Trophoblast cell (in vitro differentiated cells and primary cell): ENCODE data around the gene PITX3.
A peak's percentile ranks its signal among the peaks of the same experiment; 100 is the strongest.

Experiments used
- DNase-seq, 2 donors: peaks; one replicate each; pipeline ENCODE4 v3.0.0-alpha.2; 2016
- H2AFZ ChIP-seq: 2 replicates; pipeline ENCODE4 v1.6.1; 2013; ENCODE audit warnings: low read length, moderate library complexity, mild to moderate bottlenecking; ENCODE audit not compliant: insufficient read depth, poor library complexity
- H2AK5ac ChIP-seq: 2 replicates; pipeline ENCODE4 v1.6.1; 2013; ENCODE audit warnings: mild to moderate bottlenecking, low read length
- H2BK120ac ChIP-seq: 2 replicates; pipeline ENCODE4 v1.6.1; 2013; ENCODE audit warnings: low read length, mild to moderate bottlenecking, moderate library complexity; ENCODE audit not compliant: insufficient read depth, poor library complexity
- H2BK12ac ChIP-seq: 2 replicates; pipeline ENCODE4 v1.6.1; 2013; ENCODE audit warnings: mild to moderate bottlenecking, low read length, moderate library complexity
- H2BK5ac ChIP-seq: 2 replicates; pipeline ENCODE4 v1.6.1; 2013; ENCODE audit warnings: low read length, low read depth, moderate library complexity, mild to moderate bottlenecking; ENCODE audit not compliant: poor library complexity
- H3K14ac ChIP-seq: 2 replicates; pipeline ENCODE4 v1.6.1; 2013; ENCODE audit warnings: mild to moderate bottlenecking, low read length
- H3K18ac ChIP-seq: 2 replicates; pipeline ENCODE4 v1.6.1; 2013; ENCODE audit warnings: mild to moderate bottlenecking, low read length
- H3K23ac ChIP-seq: 2 replicates; pipeline ENCODE4 v1.6.1; 2013; ENCODE audit warnings: low read length
- H3K27ac ChIP-seq: 2 replicates; pipeline ENCODE4 v1.5.1; 2013; ENCODE audit warnings: low read depth, mild to moderate bottlenecking, inconsistent platforms, low read length, moderate library complexity
- H3K27me3 ChIP-seq: 2 replicates; pipeline ENCODE4 v1.6.1; 2013; ENCODE audit warnings: inconsistent platforms, mild to moderate bottlenecking, low read length, moderate library complexity; ENCODE audit not compliant: insufficient read depth
- H3K36me3 ChIP-seq, 2 experiments: 1 replicate in 1 of 2; 2 replicates in 1 of 2; pipeline ENCODE4 v1.6.1; 2013; ENCODE audit warnings: low read length in 2 of 2, mild to moderate bottlenecking in 2 of 2, moderate library complexity in 1 of 2; ENCODE audit not compliant: insufficient read depth in 2 of 2, control insufficient read depth in 1 of 2
- H3K4ac ChIP-seq: 2 replicates; pipeline ENCODE4 v1.6.1; 2013; ENCODE audit warnings: low read depth, mild to moderate bottlenecking, low read length, moderate library complexity
- H3K4me1 ChIP-seq, 2 experiments: 1 replicate in 1 of 2; 2 replicates in 1 of 2; pipeline ENCODE4 v1.6.1; 2013; ENCODE audit warnings: low read length in 2 of 2, mild to moderate bottlenecking in 2 of 2, moderate library complexity in 1 of 2; ENCODE audit not compliant: insufficient read depth in 2 of 2, control insufficient read depth in 1 of 2
- H3K4me2 ChIP-seq: 2 replicates; pipeline ENCODE4 v1.6.1; 2013; ENCODE audit warnings: inconsistent platforms, mild to moderate bottlenecking, low read length, moderate library complexity
- H3K4me3 ChIP-seq: 2 replicates; pipeline ENCODE4 v1.5.1; 2013; ENCODE audit warnings: mild to moderate bottlenecking, low read depth, low read length, inconsistent platforms
- H3K79me1 ChIP-seq: one replicate; pipeline ENCODE4 v1.6.1; 2013; ENCODE audit warnings: low read length
- H3K79me2 ChIP-seq: 2 replicates; pipeline ENCODE4 v1.6.1; 2013; ENCODE audit warnings: low read length, mild to moderate bottlenecking; ENCODE audit not compliant: control insufficient read depth, insufficient read depth, poor library complexity
- H3K9ac ChIP-seq: 2 replicates; pipeline ENCODE4 v1.6.1; 2013; ENCODE audit warnings: mild to moderate bottlenecking, low read length
- H3K9me3 ChIP-seq: 2 replicates; pipeline ENCODE4 v1.6.1; 2013; ENCODE audit warnings: low read depth, mild to moderate bottlenecking, control low read depth, inconsistent platforms, low read length; ENCODE audit not compliant: insufficient read depth
- H4K12ac ChIP-seq: 2 replicates; pipeline ENCODE4 v1.6.1; 2013; ENCODE audit warnings: low read depth, mild to moderate bottlenecking, low read length, moderate library complexity
- H4K8ac ChIP-seq: 2 replicates; pipeline ENCODE4 v1.6.1; 2013; ENCODE audit warnings: low read depth, mild to moderate bottlenecking, low read length, moderate library complexity
- H4K91ac ChIP-seq: one replicate; pipeline ENCODE4 v1.6.1; 2013; ENCODE audit warnings: low read depth, mild to moderate bottlenecking, low read length, moderate library complexity
- WGBS: extraction: QIAGEN DNeasy Blood & Tissue Kit; methylation state at CpG from one replicate; pipeline ENCODE4 v1.1.7; 2013; ENCODE audit warnings: missing lambda C conversion rate; ENCODE audit not compliant: insufficient read length, insufficient coverage; ENCODE audit errors: extremely low coverage; 5-methylcytosine and 5-hydroxymethylcytosine counted together

The PITX3 gene

GRCh38 chr10:102245932-102246251 is 4.6 kb upstream of the PITX3 start:
- Histone ChIP-seq H2AFZ (peak overlapping the region; percentile 78), H2BK12ac (no peak overlapping the region), H2BK5ac (peak overlapping the region; percentile 74), H3K14ac (peak overlapping the region; percentile 60), H4K91ac (peak overlapping the region; percentile 76), H3K27ac (peak overlapping the region; percentile 73), H4K8ac (peak overlapping the region; percentile 92), H3K18ac (peak overlapping the region; percentile 94), H2AK5ac (peak overlapping the region; percentile 59), H3K79me1 (peaks cover 8% of the 10 kb centered on the region), H3K79me2 (peaks cover 9% of the 10 kb centered on the region), H3K4ac (peak overlapping the region; percentile 48), H3K27me3 (peaks cover 7% of the 10 kb centered on the region), H4K12ac (peak overlapping the region; percentile 73), H3K36me3 (peaks cover 0 to 2% of the 10 kb centered on the region in 2 experiments), H3K9ac (peak overlapping the region; percentile 85), H3K4me3 (peak overlapping the region; percentile 98), H2BK120ac (peak overlapping the region; percentile 27), H3K9me3 (peaks cover 3% of the 10 kb centered on the region), H3K4me2 (peak overlapping the region; percentile 93), H3K23ac (no peak overlapping the region), H3K4me1 (peaks cover 6 to 20% of the 10 kb centered on the region in 2 experiments)
- WGBS: no CpG with 5 or more reads among the region's 4 CpGs
- DNase-seq: no peak

- H2BK12ac ChIP-seq: peak within 1 kb of the TSS; percentile 54
- peak within 1 kb of the TSS; percentile 85 for H3K9ac ChIP-seq
- H4K91ac ChIP-seq: peak within 1 kb of the TSS; percentile 80
- H3K27me3 ChIP-seq: peaks cover 13% of the 10 kb centered on the region
- H3K4ac ChIP-seq: peak within 1 kb of the TSS; percentile 48
- peaks cover 6% of the 10 kb centered on the region for H3K9me3 ChIP-seq
- peak within 1 kb of the TSS; percentile 94 for H3K18ac ChIP-seq
- peak within 1 kb of the TSS; percentile 95 for H4K8ac ChIP-seq
- peaks cover 8% of the 10 kb centered on the region for H3K79me1 ChIP-seq
- no peak within 1 kb of the TSS for H3K23ac ChIP-seq
- no CpG with 5 or more reads among the region's 47 CpGs for WGBS
- H2AK5ac ChIP-seq: peak within 1 kb of the TSS; percentile 59
- H3K27ac ChIP-seq: peak within 1 kb of the TSS; percentile 73
- no peaks in the 10 kb centered on the region for H3K36me3 ChIP-seq
- DNase-seq: peak; percentile 97 to 100
- H3K4me2 ChIP-seq: peak within 1 kb of the TSS; percentile 93
- H3K4me1 ChIP-seq: peaks cover 6 to 20% of the 10 kb centered on the region in 2 experiments
- peak within 1 kb of the TSS; percentile 99 for H4K12ac ChIP-seq
- H2BK5ac ChIP-seq: peak within 1 kb of the TSS; percentile 74
- peak within 1 kb of the TSS; percentile 29 for H2BK120ac ChIP-seq
- H2AFZ ChIP-seq: peak within 1 kb of the TSS; percentile 97
- peak within 1 kb of the TSS; percentile 65 for H3K14ac ChIP-seq
- H3K79me2 ChIP-seq: peaks cover 9% of the 10 kb centered on the region
- H3K4me3 ChIP-seq: peak within 1 kb of the TSS; percentile 98
Observed at GRCh38 chr10:102245082-102245931, 4.0 kb upstream of the PITX3 start, which contains the start of gene GBF1. TSS of gene GBF1 (plus strand) at chr10:102245532. CDS start at chr10:102258939, 13,407 bp downstream.

GRCh38 chr10:102243309-102243708 is 2.0 kb upstream of the PITX3 start:
- Histone ChIP-seq H3K4ac (no peak overlapping the region), H3K9me3 (peaks cover 6% of the 10 kb centered on the region), H3K4me3 (no peak overlapping the region), H4K91ac (no peak overlapping the region), H3K27ac (no peak overlapping the region), H3K14ac (no peak overlapping the region), H3K36me3 (no peaks in the 10 kb centered on the region), H3K79me2 (peaks cover 6% of the 10 kb centered on the region), H2BK12ac (no peak overlapping the region), H4K12ac (no peak overlapping the region), H3K23ac (no peak overlapping the region), H3K27me3 (peaks cover 26% of the 10 kb centered on the region), H2AK5ac (no peak overlapping the region), H4K8ac (no peak overlapping the region), H3K79me1 (peaks cover 8% of the 10 kb centered on the region), H3K18ac (no peak overlapping the region), H3K9ac (no peak overlapping the region), H2AFZ (no peak overlapping the region), H2BK120ac (no peak overlapping the region), H3K4me1 (peaks cover 6 to 20% of the 10 kb centered on the region in 2 experiments), H3K4me2 (no peak overlapping the region), H2BK5ac (no peak overlapping the region)
- no CpG with 5 or more reads among the region's 2 CpGs for WGBS
- peak; percentile 27 to 87 for DNase-seq

- no peak overlapping the region for H2AK5ac ChIP-seq
- H3K4ac ChIP-seq: no peak overlapping the region
- H4K12ac ChIP-seq: no peak overlapping the region
- no peak overlapping the region for H2BK5ac ChIP-seq
- no CpG with 5 or more reads among the region's 7 CpGs for WGBS
- H2AFZ ChIP-seq: peak overlapping the region; percentile 17
- peaks cover 6% of the 10 kb centered on the region for H3K9me3 ChIP-seq
- H3K4me2 ChIP-seq: peak overlapping the region; percentile 90
- H4K8ac ChIP-seq: no peak overlapping the region
- H2BK12ac ChIP-seq: no peak overlapping the region
- H3K23ac ChIP-seq: no peak overlapping the region
- H4K91ac ChIP-seq: no peak overlapping the region
- no peak overlapping the region for H3K14ac ChIP-seq
- peak in 1 of 2 donors; percentile 8 for DNase-seq
- H3K27ac ChIP-seq: no peak overlapping the region
- H3K27me3 ChIP-seq: peaks cover 32% of the 10 kb centered on the region
- H2BK120ac ChIP-seq: no peak overlapping the region
- H3K79me2 ChIP-seq: peaks cover 4% of the 10 kb centered on the region
- no peak overlapping the region for H3K9ac ChIP-seq
- peaks cover 8% of the 10 kb centered on the region for H3K79me1 ChIP-seq
- peaks cover 6 to 18% of the 10 kb centered on the region in 2 experiments for H3K4me1 ChIP-seq
- no peak overlapping the region for H3K18ac ChIP-seq
- H3K4me3 ChIP-seq: no peak overlapping the region
- H3K36me3 ChIP-seq: no peaks in the 10 kb centered on the region
Observed at GRCh38 chr10:102242118-102242485, 790 bp upstream of the PITX3 start.
